Medulla oblongata (tissue), 1 donor: ENCODE results near the gene ZMIZ1.
A peak's percentile ranks its signal among the peaks of the same experiment; 100 is the strongest.
"Not testable (repeated sequence)": the region's sequence is repeated elsewhere in the genome, so short reads cannot be mapped to it uniquely, and the experiment has no call there.

Source experiments
- DNase-seq: peaks from one replicate; pipeline ENCODE4 v3.0.0-alpha.2; 2015; ENCODE audit errors: extremely low spot score

The ZMIZ1 gene

DNA sequence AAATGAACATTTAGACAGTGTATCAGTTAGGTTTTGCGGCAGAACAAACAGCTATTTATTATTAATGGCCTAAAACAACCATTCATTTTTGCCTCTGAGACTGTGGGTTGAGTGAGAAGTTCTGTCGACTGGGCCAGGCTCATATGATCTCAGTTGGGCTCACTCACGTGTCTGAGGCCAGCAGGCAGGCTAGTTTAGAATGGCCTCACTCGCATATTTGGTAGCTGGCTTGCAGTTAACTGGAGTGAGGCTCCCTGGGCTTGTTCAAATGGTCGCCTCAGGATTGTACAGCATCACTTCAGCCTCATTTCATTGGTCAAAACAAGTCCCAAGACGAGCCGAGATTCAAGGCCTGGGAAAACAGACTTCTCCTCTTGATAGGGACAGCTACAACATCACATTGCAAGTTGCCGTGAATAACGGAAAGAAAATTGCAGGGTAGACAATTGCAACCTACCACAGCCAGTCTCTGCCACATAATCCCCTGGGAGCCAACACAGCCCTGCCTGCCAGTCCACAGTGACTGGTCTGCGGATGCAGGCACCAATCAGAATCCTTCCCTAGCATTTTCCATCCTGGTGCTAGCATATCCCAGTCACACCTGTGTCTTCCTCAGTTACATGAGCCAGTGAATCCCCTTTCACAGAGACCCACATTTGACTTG, 255.4 kb downstream of the ZMIZ1 start:
- DNase-seq: no peak

DNA sequence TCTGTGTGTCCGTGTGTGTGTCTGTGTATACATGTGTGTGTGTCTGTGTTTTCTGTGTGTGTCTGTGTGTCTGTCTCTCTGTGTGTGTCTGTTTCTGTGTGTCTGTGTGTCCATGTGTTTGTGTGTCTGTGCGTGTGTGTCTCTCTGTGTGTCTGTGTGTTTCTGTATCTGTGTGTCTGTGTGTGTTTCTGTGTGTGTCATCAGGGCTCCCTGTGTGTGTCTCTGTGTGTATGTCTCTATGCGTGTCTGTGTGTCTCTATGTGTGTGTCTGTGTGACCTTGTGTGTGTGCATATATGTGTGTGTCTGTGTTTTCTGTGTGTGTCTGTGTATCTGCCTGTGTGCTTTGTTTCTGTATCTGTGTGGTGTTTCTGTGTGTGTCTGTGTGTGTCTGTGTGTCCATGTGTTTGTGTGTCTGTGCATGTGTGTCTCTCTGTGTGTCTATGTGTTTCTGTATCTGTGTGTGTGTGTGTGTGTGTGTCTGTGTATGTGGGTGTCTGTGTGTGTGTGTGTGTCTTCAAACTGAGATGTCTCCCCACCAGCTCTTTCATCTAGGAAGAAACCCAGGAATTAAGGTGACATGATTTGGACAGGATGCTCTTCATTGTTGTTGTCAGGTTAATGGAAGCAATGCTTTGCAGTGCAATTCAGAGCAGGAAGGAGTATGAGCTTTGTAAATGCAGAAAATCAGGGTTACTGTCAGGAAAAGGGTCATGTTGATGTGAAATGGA, 257.8 kb downstream of the ZMIZ1 start:
- no peak for DNase-seq

GRCh38 chr10:79327090-79327457, 258.3 kb downstream of the ZMIZ1 start:
- DNase-seq: no peak

DNA sequence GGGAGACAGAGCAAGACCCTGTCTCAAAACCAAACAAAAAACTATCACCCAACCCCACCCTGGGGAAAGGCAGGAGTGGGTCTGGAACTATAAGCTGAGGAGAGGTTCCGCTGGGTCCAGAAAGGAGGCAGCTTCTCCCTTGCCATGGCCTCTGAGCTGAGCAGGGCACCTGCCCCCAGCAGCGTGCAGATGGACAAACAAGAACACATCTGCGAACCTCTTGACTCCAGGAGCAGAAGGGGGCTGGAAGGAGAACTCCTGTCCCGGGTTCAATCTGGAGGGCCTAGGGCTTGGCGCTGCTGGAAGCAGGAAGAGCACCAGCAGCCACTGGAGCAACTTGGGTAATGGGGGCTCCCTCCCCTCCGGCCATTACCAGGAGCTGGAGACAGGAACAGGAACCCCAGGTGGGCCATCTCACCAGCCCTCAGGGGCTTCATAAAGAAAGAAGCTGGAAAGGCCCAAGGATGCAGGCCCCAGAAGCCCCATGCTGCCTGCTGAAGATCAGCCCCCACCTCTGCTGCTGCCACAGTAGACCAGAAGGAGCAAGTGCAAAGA, 259.5 kb downstream of the ZMIZ1 start:
- no peak for DNase-seq

DNA sequence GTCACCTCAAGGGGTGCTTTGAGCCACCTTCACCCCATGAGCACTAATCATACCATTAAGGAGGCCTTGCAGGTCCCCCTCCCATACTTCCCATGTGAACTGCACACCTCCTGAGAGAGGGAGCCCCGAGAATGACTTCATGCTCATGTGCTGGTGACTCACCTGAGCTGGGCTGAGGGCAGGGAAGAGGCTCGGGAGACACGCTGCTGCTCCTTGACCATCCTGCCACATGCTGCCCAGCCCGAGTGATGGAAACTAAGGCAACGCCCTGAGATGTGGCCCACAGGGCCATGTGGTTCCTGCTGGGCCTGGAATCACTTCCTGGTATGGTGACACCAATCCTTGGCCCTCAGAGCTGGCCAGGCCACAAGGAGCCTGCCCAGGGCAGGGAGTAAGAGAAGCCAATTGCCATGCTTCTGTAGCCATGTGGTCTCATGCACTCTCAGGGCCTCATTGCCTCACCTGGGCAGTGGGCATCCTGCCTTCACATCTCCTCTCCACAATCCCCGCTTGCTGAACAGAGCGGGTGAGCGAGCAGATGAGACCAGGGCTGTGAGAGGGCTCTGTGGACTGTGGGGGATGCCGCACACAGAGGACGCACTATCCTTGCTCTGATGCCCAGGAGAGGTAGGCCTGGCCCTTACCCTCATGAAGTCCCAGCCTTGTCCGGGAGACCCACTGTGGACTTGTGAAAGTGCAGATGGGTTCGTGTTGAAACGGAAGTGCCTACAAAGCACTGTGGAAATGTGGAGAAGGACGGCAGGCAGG, 260.2 kb downstream of the ZMIZ1 start:
- DNase-seq: no peak

GRCh38 chr10:79329529-79329928, 260.8 kb downstream of the ZMIZ1 start:
- no peak for DNase-seq

- DNase-seq: no peak
These were observed 262.5 kb downstream of the ZMIZ1 start for GRCh38 chr10:79331226-79331625.

GRCh38 chr10:79331709-79332108, 262.9 kb downstream of the ZMIZ1 start:
- peak; percentile 58 for DNase-seq

GRCh38 chr10:79332610-79333315, 264.0 kb downstream of the ZMIZ1 start:
- DNase-seq: not testable (repeated sequence)

- DNase-seq: no peak
These were observed 264.7 kb downstream of the ZMIZ1 start for GRCh38 chr10:79333513-79333912.

DNA sequence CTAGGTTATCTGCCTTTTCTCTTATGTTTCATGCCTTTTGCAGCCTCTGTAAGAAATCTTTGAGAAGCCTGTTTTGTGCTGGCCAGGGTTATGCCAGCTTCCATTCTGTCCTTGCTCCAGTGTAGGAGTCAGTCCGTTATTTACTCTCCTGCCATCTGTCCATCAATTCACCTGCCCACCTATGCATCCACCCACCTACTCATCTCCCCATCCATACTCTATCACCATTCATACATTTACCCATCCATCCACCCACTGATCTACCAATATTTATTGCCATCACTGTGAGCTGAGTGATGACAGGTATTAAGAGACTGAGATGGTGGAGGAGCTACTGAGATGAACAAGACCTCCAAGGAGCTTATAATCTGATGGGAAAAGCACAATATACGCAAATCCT, 265.8 kb downstream of the ZMIZ1 start:
- DNase-seq: peak; percentile 41

DNA sequence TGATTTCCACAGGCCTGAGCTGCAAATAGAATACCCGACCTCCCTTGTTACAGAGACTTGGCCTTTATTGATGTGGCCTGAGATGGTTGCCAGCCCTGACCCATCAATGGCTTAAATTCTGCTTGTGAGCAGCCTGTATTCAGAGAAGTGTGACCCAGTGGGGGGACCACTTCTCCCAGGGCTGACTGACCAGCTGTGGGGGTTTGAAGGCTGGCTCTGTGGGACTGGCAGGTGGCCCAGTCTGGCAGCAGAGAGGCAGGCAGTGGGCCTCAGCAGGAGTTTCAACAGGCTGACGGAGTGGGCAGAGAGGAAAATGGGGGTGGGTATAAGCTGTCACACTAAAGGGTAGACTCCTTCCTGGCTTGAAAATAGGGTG, 266.3 kb downstream of the ZMIZ1 start:
- peak; percentile 88 for DNase-seq

- peak; percentile 98 for DNase-seq
These were observed 266.9 kb downstream of the ZMIZ1 start for GRCh38 chr10:79335470-79336235.

DNA sequence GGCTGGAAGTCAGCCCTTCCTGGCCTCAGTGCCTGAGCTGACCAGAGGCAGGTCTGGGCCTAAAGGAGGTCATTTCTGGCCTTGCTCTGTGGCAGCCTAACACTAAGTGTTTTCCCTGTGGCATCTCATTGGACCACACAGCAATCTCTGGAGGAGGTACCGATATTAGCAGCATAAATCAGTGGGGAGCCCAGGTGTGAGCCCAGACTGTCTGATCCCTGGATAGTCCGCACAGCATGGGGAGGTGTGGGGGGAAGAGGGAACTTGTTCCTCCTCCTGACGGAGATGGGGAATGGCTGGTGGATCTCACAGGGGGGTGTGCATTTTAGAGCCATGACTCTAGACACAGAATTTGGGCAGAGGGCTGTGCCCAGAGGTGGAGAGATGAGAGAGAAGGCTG, 267.5 kb downstream of the ZMIZ1 start:
- DNase-seq: peak; percentile 30

- DNase-seq: no peak
These were observed 268.0 kb downstream of the ZMIZ1 start for GRCh38 chr10:79336739-79337138.

GRCh38 chr10:79337783-79338469, 269.2 kb downstream of the ZMIZ1 start:
- not testable (repeated sequence) for DNase-seq

DNA sequence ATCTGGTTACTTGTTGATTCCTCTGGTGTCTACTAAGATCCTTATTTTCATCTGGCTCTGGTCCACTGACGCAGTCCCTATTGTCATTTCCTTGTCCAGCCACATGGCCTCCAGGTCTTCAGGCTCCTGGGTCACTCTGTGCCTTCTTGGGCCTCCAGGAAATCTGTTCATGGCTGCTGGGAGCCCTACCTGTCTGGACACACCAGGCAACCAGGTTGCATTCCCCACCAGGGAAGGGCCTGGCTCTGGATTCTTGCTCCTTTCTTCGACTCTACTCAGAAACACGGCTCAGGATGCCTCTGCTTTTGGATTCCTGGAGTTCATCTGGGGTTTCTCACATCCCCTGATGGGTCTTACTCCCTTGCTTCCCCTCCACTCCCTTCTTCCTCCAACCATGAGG, 270.5 kb downstream of the ZMIZ1 start:
- no peak for DNase-seq

DNA sequence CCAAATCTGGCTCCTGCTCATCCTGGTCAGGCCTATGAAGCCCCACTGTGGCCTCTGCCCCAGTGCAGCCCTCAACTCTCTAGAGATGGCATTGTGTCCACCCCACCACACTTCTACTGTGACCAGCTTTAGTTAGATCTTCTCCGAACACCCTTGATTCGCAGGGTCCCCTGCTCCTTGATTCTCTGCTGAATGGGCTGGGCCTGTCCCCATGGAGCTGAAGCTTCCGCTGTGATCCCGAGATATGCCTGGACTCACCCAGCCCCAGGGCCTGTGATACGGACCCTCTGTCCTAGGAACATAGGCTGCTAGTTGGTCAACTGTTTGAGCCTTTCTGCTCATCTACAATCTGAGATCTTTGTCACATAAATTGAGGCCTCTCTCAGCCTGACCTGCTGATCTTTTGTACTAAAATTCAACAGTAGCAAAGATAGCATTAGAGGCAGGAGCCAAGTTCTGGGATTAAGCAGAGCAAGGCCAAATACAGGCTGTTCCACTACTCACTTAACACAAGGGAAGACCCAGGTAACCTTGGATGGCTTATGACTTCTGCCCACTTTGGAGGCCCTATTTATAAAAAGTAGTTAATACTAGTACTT, 272.0 kb downstream of the ZMIZ1 start:
- no peak for DNase-seq

DNA sequence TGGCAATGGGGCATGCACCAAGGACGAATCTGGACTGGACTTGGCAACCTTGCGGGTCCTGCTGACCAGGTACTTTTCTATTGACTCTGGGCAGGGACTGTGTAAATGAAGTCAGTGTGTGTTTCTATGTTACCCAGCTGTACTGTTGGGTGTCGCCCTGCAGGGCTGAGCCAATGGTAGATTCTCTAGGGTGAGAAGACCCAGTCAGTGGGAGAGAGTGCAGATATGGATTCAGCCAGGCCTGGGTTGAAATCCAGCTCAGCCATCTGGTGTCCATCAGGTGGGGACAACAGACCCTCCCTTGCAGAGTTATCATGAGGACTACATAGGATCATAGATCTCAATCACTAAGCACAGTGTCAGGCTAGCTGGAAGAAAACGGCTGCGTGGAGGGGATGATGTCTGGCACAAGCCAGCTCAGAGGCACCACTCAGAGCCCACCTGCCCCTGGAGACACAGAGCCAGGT, 273.6 kb downstream of the ZMIZ1 start:
- no peak for DNase-seq
